GM12801 (cell line): ENCODE results near the gene ANO2.

Experiments
- TF ChIP-seq, protein P1 (sequence below): IDR thresholded peaks from one replicate; pipeline ENCODE4 v1.5.1; 2011; ENCODE audit warnings: control low read depth; ENCODE audit not compliant: insufficient read length; ENCODE audit errors: extremely low read depth

ANO2 gene

DNA sequence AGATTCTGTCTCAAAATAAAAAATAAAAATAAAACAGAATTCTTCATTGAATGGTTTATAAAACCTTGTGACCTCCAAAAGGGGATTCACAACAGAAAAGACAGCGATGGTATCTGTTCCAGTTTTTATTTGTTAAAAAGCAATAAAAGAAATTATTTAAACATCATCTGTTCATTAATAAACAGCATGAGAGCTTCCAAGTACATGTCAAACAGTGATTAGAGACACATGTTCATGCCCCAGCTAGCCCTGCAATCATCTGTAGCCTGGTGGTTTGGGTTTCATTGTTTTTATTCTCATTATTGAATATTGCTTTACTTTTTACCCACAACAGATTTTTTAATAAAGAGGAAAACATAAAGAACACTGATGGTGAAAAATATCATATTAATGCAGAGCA is 173.3 kb downstream of the ANO2 start:
- TF ChIP-seq, protein P1, sequence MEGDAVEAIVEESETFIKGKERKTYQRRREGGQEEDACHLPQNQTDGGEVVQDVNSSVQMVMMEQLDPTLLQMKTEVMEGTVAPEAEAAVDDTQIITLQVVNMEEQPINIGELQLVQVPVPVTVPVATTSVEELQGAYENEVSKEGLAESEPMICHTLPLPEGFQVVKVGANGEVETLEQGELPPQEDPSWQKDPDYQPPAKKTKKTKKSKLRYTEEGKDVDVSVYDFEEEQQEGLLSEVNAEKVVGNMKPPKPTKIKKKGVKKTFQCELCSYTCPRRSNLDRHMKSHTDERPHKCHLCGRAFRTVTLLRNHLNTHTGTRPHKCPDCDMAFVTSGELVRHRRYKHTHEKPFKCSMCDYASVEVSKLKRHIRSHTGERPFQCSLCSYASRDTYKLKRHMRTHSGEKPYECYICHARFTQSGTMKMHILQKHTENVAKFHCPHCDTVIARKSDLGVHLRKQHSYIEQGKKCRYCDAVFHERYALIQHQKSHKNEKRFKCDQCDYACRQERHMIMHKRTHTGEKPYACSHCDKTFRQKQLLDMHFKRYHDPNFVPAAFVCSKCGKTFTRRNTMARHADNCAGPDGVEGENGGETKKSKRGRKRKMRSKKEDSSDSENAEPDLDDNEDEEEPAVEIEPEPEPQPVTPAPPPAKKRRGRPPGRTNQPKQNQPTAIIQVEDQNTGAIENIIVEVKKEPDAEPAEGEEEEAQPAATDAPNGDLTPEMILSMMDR: no peak

GRCh38 chr12:5770727-5771126 is 174.3 kb downstream of the ANO2 start:
- TF ChIP-seq, protein P1: no peak

DNA sequence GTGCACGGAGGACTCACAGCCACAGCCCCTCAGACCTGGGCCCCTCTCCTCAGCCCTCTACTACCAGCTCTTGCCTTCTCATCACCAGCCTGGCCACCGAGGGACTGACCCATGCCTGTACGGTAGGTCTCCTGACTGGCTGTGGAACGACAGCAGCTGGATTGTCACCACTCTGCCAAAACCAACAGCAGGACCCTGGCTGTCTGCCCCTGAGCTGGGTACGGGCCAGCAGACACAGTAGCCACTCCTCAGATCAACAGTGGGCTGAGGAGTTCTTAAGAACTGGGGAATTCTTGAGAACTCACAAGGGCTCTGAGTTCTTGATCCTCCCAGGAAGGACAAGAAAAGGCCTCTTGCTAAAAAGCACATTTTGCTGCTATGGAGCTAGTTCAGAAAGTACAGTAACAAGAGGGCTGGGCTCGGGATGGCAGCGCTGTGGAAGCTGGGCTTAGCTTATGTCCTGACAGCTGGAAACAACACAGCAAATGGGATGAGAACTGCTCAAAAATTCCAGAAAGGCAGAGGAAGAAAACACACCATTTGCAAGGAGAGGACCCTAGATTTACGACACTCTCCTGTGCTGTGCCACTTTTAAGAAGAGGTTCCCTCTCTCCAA is 176.4 kb downstream of the ANO2 start:
- TF ChIP-seq, protein P1: no peak

DNA sequence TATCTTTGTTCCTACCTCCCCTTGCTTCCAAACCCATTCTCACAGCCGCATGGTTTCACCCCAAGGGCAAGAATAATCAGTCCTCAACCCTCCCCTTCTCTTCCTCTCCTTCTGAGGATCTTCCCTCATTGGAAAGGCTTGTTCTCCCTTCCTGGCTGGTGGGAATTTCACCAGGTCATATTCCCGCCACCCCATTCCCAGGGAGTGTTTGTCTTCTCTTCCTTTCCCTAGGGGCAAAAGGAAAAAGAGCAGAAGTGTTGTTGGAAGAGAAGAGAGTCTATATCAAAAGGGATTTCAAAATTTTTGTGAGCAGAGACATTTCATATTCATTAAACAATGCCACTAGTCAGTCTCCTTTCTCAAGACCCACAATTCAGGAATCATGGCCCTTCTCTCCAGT is 176.9 kb downstream of the ANO2 start:
- TF ChIP-seq, protein P1: no peak

DNA sequence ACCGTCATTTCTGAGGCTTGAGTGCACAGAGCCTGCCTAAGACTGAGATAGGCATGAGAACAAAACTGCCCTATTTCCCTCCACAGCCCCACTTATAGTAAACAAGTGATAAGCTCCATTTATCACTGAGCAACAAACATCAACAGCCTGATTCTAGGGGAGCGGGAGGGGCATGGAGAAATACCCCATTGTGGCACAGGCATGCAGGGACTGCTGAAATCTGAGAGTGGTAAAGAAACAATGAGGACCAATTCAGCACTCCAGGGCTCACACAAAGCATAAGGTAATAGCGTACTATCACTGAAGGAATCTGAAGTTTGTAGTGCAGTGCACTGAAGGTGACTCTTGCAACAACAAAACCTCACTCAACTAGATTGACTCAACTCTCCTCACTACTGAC is 186.7 kb downstream of the ANO2 start:
- TF ChIP-seq, protein P1: no peak

- TF ChIP-seq, protein P1: no peak
Observed at GRCh38 chr12:5756338-5756842, 188.7 kb downstream of the ANO2 start.

GRCh38 chr12:5748027-5748426 is 197.0 kb downstream of the ANO2 start:
- TF ChIP-seq, protein P1: no peak
